Measurements from ENCODE around the gene SYPL1. TPM values are rescaled to one million over a fixed set of nuclear protein-coding genes. Genes with fewer than 3 reads are reported as not detected.

The SYPL1 gene
- total and polyA plus RNA-seq, 9 of the 15 experiments (the other 6 are each of a cell fraction or from before 2014, with no cell fraction given) = 23.8 to 214 (median 70.2) TPM

GRCh38 chr7:106121189-106121810 lies 9.2 kb upstream of the SYPL1 start:
- peaks cover 3 to 4% of the 10 kb centered on the region in 2 experiments; a peak in 3 of 5 replicates for H3K4me1 ChIP-seq (replicated peaks in 1 of 2; ENCODE audit: control insufficient read depth in 2 of 2, insufficient read depth in 2 of 2, low read length in 2 of 2)
- H3K9me3 ChIP-seq (replicated peaks; ENCODE audit: control insufficient read depth, insufficient read depth, low read depth, low read length) = no peaks in the 10 kb centered on the region
- no peak overlapping the region for H2AFZ ChIP-seq (ENCODE audit: low read depth, low read length)
- no peak overlapping the region for H3K27ac ChIP-seq (ENCODE audit: extremely low read depth, low read depth, low read length)
- CTCF ChIA-PET (ENCODE audit: low intra/inter-chr PET ratio) = no interaction called here
- no peaks in the 10 kb centered on the region for H4K20me1 ChIP-seq (replicated peaks; ENCODE audit: control insufficient read depth, insufficient read depth, low read length)
- intact Hi-C loops (cut with micrococcal nuclease) = no loop called here
- H3K9ac ChIP-seq (ENCODE audit: insufficient read depth in 1 of 2, low read depth in 2 of 2, low read length in 2 of 2) = no peak overlapping the region
- WGBS (ENCODE audit: insufficient coverage, low coverage, missing lambda C conversion rate) = 55% methylated on average over 3 of the region's 3 CpGs
- H3K79me2 ChIP-seq (ENCODE audit: control insufficient read depth, insufficient read depth, low read length) = no peaks in the 10 kb centered on the region
- H3K4me3 ChIP-seq = no peak overlapping the region
- ATAC-seq (peak; percentile 47), FAIRE-seq (no peak), DNase-seq (ENCODE audit: extremely low read depth in 1 of 4, low spot score in 3 of 4) (no peak)
- no peak overlapping the region for H3K4me2 ChIP-seq (ENCODE audit: insufficient read depth, low read length)
- H3K9me1 ChIP-seq (ENCODE audit: control insufficient read depth, insufficient read depth, low read length) = no peaks in the 10 kb centered on the region
- in situ Hi-C loops (cut with MboI) = no loop called here
- H3K36me3 ChIP-seq (ENCODE audit: control insufficient read depth, insufficient read depth, low read length) = no peaks in the 10 kb centered on the region
- peaks cover 0 to 3% of the 10 kb centered on the region in 2 experiments; a peak in 1 of 5 replicates for H3K27me3 ChIP-seq (ENCODE audit: control insufficient read depth in 2 of 2, insufficient read depth in 2 of 2, low read length in 2 of 2)
- POLR2A ChIA-PET = interaction anchor here (0.7 kb wide), 1 partner anchor 9 kb away, joined by 3 read pairs; no protein-coding TSS in a partner anchor
- no TSS peak for BruUV-seq (replicated peaks)
- TF ChIP-seq ZNF436 (CRISPR knock-in tag; IDR thresholded peaks at IDR 0.05) (no peak), REST (IDR thresholded peaks at IDR 0.05; ENCODE audit: borderline replicate concordance) (no peak), REST (CRISPR knock-in tag; IDR thresholded peaks at IDR 0.05; ENCODE audit: low read depth) (no peak), LEF1 (IDR thresholded peaks at IDR 0.05) (no peak), ZBTB2 (IDR thresholded peaks at IDR 0.05) (no peak), TSHZ1 (CRISPR knock-in tag; IDR thresholded peaks at IDR 0.05) (no peak), ZNF165 (CRISPR knock-in tag; IDR thresholded peaks at IDR 0.05; ENCODE audit: borderline replicate concordance) (no peak)

All from K562 (cell line).